OCI-LY3 (cell line): Measurements from ENCODE around the gene TOB1.

Experiments
- H2AFZ ChIP-seq: fragments of 200-600, 300-600 bp; shearing (Covaris generic); 2 replicates; pipeline ENCODE4 v1.6.0; 2014; ENCODE audit warnings: antibody characterized with exemption, low read depth, low read length
- H3K27ac ChIP-seq: fragments of 200-600, 300-600 bp; sonication (generic); 2 replicates; pipeline ENCODE4 v1.5.1; 2014; ENCODE audit warnings: mild to moderate bottlenecking, low read length, moderate library complexity, mixed read lengths
- H3K27me3 ChIP-seq: fragments of 200-600, 300-600 bp; sonication (generic); 2 replicates; pipeline ENCODE4 v1.6.1; 2014; ENCODE audit warnings: low read depth, low read length, mixed read lengths
- H3K36me3 ChIP-seq: fragments of 200-600, 300-600 bp; sonication (generic); replicated peaks from 2 replicates; pipeline ENCODE3; 2014; ENCODE audit warnings: low read depth, low read length, mixed read lengths
- H3K4me1 ChIP-seq: fragments of 300-600, 200-600 bp; sonication (generic); 2 replicates; pipeline ENCODE4 v1.6.1; 2014; ENCODE audit warnings: low read length, mixed read lengths
- H3K4me2 ChIP-seq: fragments of 200-600, 300-600 bp; sonication (generic); 2 replicates; pipeline ENCODE4 v1.6.1; 2014; ENCODE audit warnings: low read length, mixed read lengths
- H3K4me3 ChIP-seq: fragments of 300-600, 200-600 bp; sonication (generic); 2 replicates; pipeline ENCODE4 v1.5.1; 2014; ENCODE audit warnings: antibody characterized with exemption, mild to moderate bottlenecking, low read length, moderate library complexity
- H3K79me2 ChIP-seq: fragments of 300-600, 200-600 bp; shearing (Covaris generic); 2 replicates; pipeline ENCODE4 v1.6.1; 2014; ENCODE audit warnings: mild to moderate bottlenecking, low read length, mixed read lengths
- H3K9ac ChIP-seq: fragments of 300-600, 200-600 bp; shearing (Covaris generic); 2 replicates; pipeline ENCODE4 v1.6.0; 2014; ENCODE audit warnings: mild to moderate bottlenecking, low read length, moderate library complexity
- H3K9me3 ChIP-seq: fragments of 200-600, 300-600 bp; shearing (Covaris generic); 2 replicates; pipeline ENCODE4 v1.6.1; 2014; ENCODE audit warnings: low read length, mixed read lengths; ENCODE audit not compliant: insufficient read depth
- H4K20me1 ChIP-seq: fragments of 200-600, 300-600 bp; sonication (generic); 2 replicates; pipeline ENCODE4 v1.6.1; 2016; ENCODE audit warnings: low read length, mixed read lengths; ENCODE audit not compliant: insufficient read depth
- CTCF ChIP-seq: fragments of 200-600, 300-600 bp; sonication (generic); IDR thresholded peaks from 2 replicates; pipeline ENCODE4 v1.5.1; 2014; ENCODE audit warnings: antibody characterized with exemption, low read length, low read depth
- EZH2phosphoT487 ChIP-seq: fragments of 200-600 bp; shearing (Covaris generic); IDR thresholded peaks from 2 replicates; pipeline ENCODE4 v1.6.1; 2018; ENCODE audit warnings: antibody characterized with exemption, mixed run types, low read depth

The TOB1 gene

GRCh38 chr17:50858486-50859225 is 7.5 kb downstream of the TOB1 start:
- Histone ChIP-seq H3K27me3 (peaks cover 13% of the 10 kb centered on the region), H3K27ac (no peak overlapping the region), H2AFZ (no peak overlapping the region), H3K4me3 (no peak overlapping the region), H3K36me3 (peaks cover 14% of the 10 kb centered on the region), H4K20me1 (0 out of 2 replicates have a peak, but pooled peaks cover 4% of the 10 kb centered on the region), H3K4me2 (no peak overlapping the region), H3K9ac (no peak overlapping the region), H3K4me1 (no peaks in the 10 kb centered on the region), H3K79me2 (peaks cover 9% of the 10 kb centered on the region), H3K9me3 (no peaks in the 10 kb centered on the region)
- TF ChIP-seq EZH2phosphoT487, result no peak
- TF ChIP-seq CTCF, result no peak

- H3K79me2 ChIP-seq, result no peaks in the 10 kb centered on the region
- no peak overlapping the region for H3K4me2 ChIP-seq
- no peak for TF ChIP-seq CTCF
- no peak for TF ChIP-seq EZH2phosphoT487
- no peak overlapping the region for H3K9ac ChIP-seq
- H3K27me3 ChIP-seq, result peaks cover 23% of the 10 kb centered on the region
- peaks cover 12% of the 10 kb centered on the region for H3K4me1 ChIP-seq
- H3K4me3 ChIP-seq, result no peak overlapping the region
- H3K9me3 ChIP-seq, result no peaks in the 10 kb centered on the region
- no peaks in the 10 kb centered on the region for H3K36me3 ChIP-seq
- H3K27ac ChIP-seq, result no peak overlapping the region
- H4K20me1 ChIP-seq, result no peaks in the 10 kb centered on the region
- no peak overlapping the region for H2AFZ ChIP-seq
These were observed 9.7 kb downstream of the TOB1 start for GRCh38 chr17:50856431-50856830.

DNA sequence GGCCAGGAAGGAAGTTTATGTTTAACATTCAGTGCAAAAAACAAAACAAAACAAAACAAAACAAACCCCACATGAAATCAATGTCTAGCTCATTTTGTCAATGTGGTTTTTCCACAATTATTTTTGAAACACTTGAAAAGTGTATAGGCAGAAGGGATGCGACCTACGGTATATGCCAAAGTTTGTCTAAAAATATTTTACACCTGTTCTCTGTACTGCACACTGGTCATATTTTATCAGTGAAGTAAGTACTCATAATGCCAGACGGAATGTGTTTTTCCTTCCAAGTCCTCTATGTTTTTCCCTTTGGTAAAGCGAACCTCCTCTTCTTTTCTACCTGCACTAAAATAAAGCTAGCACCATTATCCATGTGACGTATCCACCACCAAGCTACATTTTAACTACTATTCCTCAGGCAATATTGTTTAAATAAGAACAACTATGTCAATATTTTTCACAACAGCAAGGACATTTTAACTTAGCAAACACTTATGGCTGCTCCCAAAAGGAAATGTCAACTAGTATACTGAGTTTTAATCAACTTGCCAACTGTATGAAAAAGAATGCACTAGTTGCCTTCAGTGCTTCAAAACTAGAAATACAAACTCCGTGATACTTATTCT is 10.3 kb downstream of the TOB1 start:
- Histone ChIP-seq H2AFZ (no peak overlapping the region), H4K20me1 (no peaks in the 10 kb centered on the region), H3K4me1 (peaks cover 12% of the 10 kb centered on the region), H3K9ac (no peak overlapping the region), H3K36me3 (no peaks in the 10 kb centered on the region), H3K27ac (no peak overlapping the region), H3K79me2 (no peaks in the 10 kb centered on the region), H3K4me3 (no peak overlapping the region), H3K9me3 (no peaks in the 10 kb centered on the region), H3K4me2 (no peak overlapping the region), H3K27me3 (peaks cover 23% of the 10 kb centered on the region)
- TF ChIP-seq CTCF (no peak), EZH2phosphoT487 (no peak)

DNA sequence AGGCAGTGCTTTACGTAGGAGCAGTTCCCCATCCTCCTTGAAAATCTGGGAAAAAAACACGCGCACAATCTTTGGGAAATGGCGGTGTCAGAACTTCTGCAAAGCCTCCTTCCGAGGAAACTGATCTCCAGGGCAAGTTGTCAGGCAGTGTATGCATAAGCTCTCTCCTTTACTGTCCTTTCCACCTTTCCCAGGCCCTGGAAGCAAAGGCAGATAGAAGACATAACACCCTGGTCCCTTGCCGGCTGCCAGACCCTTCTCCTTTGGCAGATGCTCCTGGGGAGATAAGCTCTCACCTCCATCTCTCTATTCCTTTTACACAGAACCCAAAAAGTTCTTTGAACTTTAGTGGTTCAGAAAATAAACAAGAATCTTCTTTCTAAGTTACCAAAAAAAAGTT is 12.4 kb downstream of the TOB1 start:
- no peak overlapping the region for H2AFZ ChIP-seq
- no peak overlapping the region for H3K4me2 ChIP-seq

More for the DNA sequence above, 12.4 kb downstream of the TOB1 start:
- no peak overlapping the region for H3K27ac ChIP-seq
- H3K9me3 ChIP-seq, result peaks cover 3% of the 10 kb centered on the region; the same call in 1 of the 2 replicates
- H4K20me1 ChIP-seq, result no peaks in the 10 kb centered on the region
- no peaks in the 10 kb centered on the region for H3K79me2 ChIP-seq
- peaks cover 23% of the 10 kb centered on the region for H3K27me3 ChIP-seq
- no peaks in the 10 kb centered on the region for H3K36me3 ChIP-seq
- H3K9ac ChIP-seq, result no peak overlapping the region
- H3K4me1 ChIP-seq, result peaks cover 12% of the 10 kb centered on the region
- TF ChIP-seq EZH2phosphoT487, result no peak
- TF ChIP-seq CTCF, result no peak
- no peak overlapping the region for H3K4me3 ChIP-seq
